DLD1 (cell line): ENCODE data around the gene COG8.
"Not testable (repeated sequence)": the region's sequence is repeated elsewhere in the genome, so short reads cannot be mapped to it uniquely, and the experiment has no call there.

ENCODE experiments used
- in situ Hi-C: cut with HindIII; loops from 2 replicates; pipeline ENCODE4 v1.10.0; 2017; ENCODE audit warnings: low sequenced_read_pairs

Gene COG8

GRCh38 chr16:69294051-69294450, 45.3 kb downstream of the COG8 start:
- in situ Hi-C loops, result no loop called here

DNA sequence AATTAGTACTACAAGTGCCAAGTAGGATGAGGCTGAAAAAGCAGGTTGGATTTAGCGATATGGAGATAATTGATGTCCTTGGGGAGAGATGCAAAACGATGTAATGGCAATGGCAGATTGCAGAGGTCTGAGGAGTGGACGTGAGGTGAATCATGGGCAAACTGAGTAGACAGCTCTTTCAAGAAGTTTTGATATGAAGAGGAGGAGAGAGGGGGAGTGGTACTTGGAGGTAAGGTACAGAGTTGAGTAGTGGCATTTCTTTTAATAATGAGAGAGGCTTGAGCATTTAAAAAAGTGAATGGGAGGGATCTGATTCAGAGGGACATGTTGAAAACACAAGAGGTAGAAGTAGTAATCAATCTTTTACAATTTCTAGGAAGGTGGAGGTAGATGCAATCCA, 46.0 kb downstream of the COG8 start:
- in situ Hi-C loops, result no loop called here

GRCh38 chr16:69291657-69292056, 47.7 kb downstream of the COG8 start:
- in situ Hi-C loops, result not testable (repeated sequence)

DNA sequence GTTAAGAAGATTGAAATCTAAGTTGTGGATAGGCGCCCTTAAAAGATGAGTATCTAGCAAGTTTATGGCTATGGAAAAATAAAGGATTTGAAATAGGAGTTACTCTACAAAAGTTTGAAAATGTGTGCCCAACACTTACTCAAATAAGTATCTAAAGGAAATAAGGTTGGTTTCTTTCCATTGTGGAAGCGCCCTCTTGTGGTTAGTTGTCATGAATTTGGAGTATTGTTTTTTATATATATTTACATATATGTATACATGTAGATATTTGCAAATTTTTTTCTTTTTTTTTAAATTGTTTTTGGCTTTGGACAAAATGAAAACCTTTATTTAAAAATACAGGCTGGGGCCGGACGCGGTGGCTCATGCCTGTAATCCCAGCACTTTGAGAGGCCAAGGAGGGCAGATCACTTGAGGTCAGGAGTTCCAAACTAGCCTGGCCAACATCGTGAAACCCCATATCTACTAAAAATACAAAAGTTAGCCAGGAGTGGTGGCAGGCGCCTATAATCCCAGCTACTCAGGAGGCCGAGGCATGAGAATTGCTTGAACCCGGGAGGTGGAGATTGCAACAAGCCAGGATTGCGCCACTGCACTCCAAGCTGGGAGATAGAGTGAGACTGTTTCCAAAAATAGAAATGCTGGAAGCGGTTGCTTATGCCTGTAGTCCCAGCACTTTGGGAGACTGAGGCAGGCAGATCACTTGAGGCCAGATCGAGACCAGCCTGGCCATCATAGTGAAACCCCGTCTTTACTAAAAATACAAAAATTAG, 52.2 kb downstream of the COG8 start:
- in situ Hi-C loops, result no loop called here

DNA sequence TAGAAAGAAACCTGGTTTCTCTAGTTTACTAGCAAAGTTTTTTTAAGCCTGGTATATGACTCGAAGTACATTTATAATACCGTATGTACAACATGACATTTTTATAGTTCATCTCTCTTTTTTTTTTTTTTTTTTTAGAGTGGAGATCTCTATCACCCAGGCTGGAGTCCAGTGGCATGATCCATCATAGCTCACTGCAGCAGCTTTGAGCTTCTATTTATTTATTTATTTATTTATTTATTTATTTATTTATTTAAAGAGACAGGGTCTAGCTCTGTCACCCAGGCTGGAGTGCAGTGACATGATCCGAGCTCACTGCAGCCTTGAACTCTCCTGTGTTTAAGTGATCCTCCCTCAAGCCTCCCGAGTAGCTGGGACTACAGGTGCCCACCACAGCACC, 54.1 kb downstream of the COG8 start:
- in situ Hi-C loops, result no loop called here

GRCh38 chr16:69283851-69284250, 55.5 kb downstream of the COG8 start:
- in situ Hi-C loops, result no loop called here

DNA sequence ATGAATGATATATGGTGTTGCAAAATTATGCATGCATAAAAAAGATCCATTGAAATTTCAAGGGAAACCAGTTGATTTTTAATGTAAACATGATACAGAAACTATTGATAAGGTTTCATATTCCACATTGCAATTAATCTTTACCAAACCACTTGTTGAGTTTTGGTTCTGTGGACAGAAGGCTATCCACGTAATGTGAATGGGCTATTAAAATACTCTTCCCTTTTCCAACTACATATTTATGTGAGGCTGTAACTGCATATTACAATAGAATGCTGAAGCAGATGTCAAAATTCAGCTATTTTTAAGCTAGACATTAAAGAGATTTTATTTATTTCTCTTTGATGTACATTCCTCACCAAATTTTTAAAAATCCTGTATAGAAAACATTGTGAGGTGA, 62.0 kb downstream of the COG8 start:
- in situ Hi-C loops, result no loop called here
